ENCODE results near the gene PBX3.
A peak's percentile ranks its signal among the peaks of the same experiment; 100 is the strongest.

Gene PBX3

DNA sequence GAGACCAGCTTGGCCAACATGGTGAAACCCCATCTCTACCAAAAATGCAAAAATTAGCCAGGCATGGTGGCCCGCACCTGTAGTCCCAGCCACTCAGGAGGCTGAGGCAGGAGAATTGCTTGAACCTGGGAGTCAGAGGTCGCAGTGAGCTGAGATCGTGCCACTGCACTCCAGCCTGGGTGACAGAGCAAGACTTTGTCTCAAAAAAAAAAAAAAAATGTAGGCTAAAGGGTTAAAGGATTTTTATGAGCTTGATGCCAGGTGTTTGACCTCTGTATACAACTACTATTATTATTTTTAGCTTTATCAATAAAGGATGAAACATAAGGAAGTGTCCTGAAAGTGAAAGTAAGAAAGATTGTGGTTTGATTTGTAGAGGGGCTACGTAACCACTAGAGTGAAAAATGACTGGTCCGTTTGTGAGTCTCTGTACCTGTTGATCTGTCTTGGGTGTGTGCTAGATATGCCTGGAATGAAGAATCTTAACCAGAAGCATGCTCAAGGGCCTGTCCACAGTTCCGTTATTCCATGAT, 76.8 kb downstream of the PBX3 start:
- peak in 1 of 4 experiments; percentile 12 for DNase-seq

DNA sequence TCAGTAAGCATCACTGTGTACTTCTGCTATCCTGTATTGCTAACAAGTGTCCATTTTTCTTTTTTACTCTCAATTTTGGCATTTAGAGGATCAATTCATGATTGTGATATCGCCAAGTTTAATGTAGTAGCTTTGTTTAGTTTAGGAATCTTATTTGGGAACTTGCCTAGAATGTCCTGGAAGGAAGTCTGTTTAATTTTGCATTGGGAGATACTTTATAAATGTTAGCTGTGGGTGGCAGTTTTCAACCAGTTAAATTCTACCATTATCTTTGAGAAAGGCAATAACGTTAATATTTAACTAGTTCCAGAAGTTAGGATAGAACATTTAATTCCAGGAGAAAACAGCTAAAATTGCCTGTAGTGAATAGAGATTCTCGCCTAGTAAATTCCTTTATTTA, 78.6 kb downstream of the PBX3 start:
- no peak for DNase-seq

DNA sequence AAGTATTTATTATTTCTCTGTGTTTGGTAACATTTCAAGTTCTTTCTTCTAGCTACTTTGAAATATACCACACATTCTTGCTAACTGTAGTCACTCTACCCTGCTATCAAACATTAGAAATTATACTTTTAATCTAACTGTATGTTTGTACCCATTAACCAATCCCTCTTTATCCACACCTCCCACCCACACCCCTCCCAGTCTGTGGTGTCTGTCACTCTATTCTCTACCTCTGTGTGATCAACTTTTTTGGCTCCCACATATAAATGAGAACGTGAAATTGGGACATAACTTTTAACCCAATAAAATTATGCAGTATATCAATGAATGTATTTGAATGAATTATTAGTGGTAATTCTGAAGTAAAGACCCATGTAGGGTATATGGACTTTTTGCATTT, 79.7 kb downstream of the PBX3 start:
- DNase-seq: no peak

DNA sequence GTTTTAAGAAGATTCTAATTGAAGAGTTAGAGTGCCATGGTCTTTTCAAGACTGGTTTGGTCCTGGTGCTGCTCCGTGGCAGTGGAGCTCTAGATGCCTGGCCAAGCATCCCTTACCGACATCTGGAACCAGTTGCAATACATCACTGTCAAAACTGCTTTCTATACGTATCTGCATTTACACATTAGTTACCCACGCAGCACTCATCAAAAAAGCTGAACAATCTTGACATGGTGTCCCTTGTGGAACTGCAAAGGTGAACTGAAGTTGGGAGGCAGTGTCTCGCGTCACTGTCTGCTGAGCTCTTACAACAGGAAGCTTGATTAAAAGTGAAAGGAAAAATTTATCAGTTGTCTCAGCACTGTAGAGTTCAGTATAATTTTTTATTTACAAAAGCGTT, 82.6 kb downstream of the PBX3 start:
- peak; percentile 57 to 71 (median 66) for DNase-seq

DNA sequence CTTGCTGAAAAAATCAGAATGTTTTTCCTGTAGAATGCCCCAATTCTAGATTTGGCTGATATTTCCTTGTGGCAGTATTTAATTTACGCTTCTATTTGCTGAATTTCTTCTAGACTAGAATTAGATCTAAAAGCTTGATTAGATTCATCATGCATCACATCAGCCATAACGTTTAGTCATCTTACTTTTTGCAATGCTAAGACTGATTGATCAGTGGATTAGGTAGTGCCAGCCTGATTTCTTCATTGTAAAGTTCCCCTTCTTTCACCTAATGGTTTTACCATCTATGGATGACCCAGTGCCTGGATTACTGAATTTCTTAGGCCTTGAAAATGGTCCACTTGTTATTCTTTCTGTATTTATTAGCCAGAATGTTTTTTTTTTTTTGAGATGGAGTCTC, 83.9 kb downstream of the PBX3 start:
- DNase-seq: no peak

DNA sequence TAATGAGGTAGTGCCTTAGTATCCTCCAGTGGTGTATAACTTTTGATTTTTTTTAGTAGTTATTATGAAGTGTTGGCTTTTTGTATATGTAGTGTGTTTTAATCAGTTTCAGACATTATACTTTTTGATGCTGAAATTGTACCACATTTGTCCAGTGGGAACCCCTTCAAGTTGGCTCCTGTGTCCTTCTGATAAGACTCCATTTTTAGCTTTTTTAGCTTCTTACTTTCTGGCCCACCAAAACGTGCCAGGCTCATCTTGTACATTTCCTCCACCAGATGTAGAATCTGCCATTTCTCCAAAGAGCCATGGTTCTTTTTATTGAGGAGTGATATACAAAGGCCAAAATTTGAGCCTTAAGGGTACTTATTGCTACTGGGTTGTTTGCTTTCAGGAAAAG, 84.4 kb downstream of the PBX3 start:
- DNase-seq: no peak

DNA sequence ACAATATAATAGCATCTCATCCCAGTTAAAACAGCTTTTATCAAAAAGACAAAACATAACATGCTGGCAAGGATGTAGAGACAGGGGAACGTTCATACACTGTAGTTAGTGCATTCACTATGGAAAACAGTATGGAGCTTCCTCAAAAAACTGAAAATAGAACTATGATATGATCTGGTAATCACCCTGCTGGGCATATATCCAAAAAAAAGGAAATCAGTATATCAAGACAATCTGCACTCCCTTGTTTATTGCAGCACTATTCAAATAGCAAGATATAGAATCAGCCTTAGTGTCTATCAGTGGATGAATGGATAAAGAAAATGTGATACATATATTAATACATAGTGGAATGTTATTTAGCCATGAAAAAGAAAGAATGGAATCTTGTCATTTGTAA, 88.5 kb downstream of the PBX3 start:
- peak in 2 of 4 experiments; percentile 29 to 41 for DNase-seq

DNA sequence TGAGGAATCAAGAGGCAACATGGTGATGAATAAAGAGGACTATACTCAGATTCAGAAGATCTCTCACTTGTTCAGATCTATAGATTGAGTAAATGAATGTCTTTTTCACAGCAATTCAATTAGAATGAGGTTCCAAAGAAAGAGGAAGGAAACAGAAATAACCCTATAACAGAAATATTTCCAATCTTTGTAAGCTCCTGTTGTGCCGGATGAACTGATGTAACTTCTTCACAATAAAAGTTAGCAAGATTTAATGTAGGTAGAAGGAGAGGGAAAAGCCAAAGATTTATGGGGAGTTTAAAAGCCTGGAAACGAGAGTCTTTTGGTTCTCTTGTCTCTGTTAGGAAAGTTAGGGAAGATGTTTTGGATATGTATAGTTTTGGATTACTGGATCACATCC, 92.1 kb downstream of the PBX3 start:
- peak in 2 of 4 experiments; percentile 40 to 46 for DNase-seq

DNA sequence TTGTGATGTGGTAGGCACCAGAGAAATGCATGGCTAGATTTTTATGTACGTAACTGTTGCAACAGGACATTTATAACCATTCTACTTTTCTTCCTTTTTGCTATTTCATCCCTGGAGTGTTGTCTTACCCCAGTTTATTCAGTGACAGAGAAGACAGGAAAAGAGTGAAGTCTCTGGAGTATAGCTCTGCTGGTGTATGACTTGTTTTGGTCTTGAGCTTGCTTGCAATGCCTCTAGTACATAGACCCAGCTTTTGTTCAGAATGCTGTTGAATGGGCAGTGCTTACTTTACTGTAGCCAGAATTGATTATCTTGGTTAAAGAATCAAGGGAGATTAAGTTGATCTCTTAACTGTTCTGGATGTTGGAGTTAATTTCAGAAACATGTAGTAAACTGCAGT, 94.3 kb downstream of the PBX3 start:
- no peak for DNase-seq

DNA sequence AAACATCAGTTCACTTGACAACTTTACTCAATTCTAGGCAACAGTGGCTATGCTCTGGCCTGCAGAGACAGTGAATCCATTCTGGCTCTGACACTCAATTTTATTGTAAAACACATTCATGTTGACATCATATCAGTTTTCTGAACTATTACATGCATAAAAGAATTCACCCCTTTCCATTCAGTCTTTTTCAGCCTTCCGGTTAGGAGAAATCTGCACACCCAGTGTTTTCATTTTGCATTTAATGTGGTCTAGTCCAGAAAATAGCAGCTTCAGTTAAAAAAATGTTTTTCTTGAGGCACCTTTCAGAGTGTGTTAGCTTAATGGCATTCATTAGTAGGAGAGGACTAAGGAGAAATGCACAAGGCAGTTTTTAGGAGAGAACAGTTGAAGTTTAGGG, 95.1 kb downstream of the PBX3 start:
- DNase-seq: no peak

DNA sequence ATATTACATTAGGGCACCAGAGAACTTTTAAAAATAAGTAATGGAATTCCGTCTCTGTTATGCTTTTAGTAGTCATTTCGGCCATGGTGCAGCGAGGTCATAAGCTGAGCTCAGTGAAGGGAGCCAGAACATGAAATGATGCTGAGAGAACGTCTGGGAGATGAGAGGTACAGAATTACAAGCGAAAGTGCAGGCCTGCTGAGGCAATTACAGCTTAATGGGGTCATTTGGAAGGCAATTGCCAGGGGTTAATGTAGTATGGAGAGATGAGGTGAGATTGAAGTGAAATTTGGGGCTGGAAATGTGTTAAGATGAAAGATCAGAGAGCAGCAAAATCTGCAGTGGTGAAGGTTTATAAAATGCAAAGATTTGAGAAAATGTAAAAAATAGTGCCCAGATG, 96.5 kb downstream of the PBX3 start:
- DNase-seq: no peak

DNA sequence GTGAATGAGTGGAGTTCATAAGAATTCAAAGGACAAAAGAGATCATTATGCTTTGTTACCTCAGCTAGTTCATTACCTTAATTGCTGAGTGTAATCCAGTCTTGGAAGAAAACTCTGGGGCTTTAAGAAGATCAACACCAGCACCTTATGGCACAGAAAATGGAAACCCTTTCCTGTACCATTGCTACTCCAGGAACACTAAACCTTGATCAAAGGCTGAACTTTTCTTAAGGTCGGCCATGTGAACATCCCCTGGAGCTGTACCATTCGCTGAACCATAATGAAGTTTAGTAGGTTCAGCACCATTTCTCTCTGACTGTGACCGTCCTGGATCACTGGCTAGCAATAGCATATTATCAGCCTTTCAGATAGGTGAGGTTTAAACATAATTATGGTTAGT, 97.4 kb downstream of the PBX3 start:
- no peak for DNase-seq

DNA sequence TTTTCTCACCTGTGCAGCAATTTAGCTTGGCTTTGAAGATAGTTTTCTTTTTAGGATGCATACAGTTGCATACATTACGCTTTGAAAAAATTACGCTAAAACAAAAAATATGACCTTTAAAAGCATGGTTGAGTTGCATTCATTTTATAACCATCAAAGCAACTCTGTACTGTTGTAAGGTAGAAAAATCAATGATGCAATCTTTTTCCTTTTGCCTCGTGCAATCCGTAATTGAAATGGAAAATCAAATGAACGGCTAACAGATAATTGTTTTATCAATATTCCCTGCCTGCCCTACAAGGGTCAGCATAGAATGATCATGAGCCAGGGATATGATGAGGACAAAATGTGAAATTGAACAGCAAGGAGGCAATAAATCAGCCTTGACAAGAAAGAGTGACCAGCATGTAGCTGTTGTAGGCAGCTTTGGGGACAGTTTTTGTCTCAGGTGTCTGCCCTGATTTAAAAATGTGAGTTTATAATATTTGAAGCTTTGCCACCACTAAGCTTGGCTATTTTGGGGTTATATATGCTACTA, 98.2 kb downstream of the PBX3 start:
- DNase-seq: no peak

DNA sequence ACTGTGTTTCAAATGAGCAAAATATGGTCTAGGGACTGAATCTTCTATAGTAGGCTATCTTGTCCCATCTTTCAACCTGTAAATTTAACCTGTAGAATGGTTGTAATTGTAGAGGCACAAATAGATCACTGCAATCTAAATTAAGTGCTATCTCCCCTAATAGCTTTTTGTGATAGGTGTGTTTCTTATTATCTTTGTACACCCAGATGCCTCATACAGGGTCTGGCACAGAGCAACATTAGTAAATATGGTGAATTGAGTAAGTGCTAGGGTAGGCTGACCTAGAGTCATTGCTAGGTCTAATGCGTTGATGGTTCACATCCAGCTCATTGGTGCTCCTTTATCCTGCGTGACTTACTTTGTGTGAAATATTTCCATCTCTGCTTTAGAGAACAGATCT, 100.6 kb downstream of the PBX3 start:
- DNase-seq: no peak

DNA sequence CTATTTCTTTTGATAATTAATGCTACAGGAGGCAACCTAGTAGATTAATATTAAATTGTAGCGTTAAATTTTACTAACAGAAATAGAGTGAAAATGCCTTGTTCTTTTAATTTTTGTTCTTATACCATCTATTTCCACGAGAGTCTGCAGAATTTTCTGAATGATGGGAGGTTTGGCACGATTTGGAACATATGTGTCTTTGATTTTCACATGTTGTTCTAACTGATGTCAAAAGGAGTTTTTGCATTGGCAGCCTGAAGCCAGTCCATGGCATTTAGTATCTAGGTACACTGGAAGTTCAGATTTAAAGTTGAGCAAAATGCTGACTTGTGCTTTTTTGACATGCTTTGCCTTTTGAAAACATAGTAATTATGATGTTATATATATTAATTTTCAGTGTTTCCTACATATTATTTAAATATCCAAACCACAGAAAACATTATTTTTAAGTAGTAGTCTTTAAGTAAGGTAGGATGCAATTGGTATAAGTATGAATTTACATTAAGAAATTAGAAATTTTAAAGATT, 103.0 kb downstream of the PBX3 start:
- DNase-seq: no peak

DNA sequence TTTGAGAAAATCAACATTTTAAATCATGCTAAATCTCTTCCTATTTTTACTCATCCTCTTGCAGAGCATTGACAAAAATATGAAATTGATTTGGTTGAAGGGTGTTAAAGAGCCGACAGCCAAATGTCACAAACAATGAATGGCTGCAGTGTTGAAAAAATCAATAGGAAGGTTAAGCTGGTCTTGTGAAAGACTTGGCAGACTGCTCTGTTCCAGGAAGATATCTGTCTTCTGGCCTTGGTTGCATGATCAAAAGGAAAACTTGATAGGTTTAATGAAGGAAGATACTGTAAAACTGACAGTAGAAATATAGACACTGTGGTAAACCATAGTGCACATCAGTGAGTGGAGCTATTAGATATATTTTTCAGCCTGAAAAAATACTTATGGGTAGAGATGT, 103.6 kb downstream of the PBX3 start:
- no peak for DNase-seq

DNA sequence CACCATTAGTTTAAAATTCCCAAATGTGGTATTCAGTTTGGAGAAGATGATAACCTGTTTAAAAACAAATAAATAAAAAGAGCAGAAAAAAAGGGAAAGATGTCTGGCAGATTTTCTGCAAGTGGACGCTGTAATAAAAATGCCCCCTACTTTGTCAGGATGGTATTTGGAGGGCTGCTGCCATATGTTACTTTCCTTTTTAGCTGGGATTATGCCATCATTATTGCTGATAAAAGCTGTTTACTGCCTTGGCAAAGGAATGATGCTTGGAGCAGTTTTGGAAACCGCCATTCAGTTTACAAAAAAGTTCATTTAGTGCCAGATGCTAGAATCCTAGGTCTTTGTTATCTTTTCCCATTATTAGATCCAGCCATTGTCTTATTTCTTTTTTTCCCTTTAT, 104.8 kb downstream of the PBX3 start:
- DNase-seq: no peak

DNA sequence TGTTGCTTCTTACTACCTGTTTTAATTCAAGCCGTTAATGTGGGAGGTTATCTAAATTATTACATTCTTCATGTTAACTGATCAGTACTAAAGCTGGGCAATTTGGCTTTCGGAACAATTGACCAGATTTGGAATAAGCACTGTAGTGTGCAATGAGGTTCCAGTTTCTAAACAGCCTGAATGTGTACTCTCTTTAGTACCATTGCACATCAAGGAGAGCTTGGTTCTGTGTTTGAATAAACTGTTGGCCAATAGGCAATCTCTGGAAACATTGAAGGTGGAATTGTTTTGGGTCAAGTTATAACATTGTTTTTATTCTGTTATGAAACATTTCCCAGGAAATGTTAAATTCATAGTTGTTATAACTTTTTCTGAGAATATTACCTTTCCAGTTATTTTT, 105.2 kb downstream of the PBX3 start:
- no peak for DNase-seq

DNA sequence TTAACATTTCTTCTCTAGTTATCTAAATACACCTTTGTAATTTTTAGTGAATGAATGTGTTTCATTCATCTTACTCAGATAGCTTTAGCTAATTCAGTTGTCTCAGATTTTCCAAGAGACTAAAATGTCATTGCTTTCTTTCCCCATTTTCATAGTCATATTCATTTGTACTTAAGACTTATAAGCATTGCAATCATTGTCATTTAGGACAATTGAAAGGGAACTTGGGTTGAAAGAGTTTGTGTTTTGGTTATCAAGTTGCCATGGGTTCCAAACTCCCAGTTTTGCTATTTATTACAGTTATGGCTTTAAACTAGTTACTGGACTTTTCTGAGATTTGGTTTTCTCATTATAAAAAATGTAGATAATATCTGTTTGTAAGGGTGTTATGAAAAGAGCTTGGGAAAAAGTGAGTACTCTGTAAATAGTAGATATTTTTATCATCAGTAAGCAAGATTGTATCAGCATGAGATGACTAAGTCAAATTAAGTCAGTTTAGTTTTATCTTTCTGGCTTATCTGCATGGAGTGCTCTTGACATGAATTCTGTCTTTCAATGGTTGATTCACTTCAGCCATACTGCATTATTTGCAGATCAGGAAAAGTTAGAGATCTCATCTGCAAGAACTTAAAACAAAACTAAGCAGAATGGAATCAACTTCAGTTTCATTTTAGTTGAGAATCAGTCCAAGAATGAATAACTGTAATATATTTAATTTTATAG, 107.5 kb downstream of the PBX3 start:
- DNase-seq: peak in 1 of 4 experiments; percentile 18

DNA sequence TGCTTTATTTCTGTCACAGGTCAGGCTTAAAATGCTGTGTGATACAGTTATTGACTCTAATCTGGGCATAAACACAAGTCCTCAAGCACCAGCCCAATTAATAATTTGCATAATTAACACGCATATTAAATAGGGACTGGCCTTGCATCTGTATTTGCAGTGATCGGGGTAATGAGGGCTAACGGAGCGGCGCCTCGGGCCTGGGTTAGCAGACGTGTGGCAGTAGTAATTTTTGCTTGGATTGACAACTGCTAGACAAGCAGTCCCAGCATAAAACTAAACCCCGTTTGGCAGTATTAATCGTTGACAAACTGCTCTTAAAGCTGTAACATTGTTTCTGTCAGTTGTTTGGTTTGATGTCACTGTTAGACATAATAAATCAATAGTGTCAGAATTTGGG, 109.2 kb downstream of the PBX3 start:
- DNase-seq: no peak

DNA sequence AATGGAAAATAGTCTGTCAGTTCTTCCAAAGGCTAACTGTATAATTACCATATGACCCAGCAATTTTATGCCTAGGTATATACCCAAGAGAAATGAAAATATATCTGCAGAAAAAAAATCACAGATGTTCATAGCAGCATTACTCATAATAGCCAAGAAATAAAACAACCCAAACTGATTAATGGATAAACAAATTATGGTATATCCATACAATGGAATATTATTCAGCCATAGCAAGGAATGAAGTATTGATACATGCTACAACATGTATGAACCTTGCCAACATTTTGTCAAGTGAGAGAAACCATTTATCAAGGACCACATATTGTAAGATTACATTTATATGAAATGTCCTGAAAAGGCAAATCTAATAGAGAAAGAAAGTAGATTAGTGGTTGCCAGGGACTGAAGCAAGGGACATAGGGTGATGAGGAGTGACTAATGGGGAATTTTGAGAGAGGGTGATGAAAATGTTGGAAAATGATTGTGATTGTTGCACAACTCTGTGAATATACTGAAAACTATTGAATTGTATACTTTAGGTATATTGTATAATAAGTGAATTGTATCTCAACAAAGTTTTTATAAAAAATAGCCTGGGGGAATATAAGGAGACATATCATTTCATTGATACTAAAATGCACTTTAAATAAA, 114.4 kb downstream of the PBX3 start:
- DNase-seq: peak in 3 of 4 experiments; percentile 6 to 33 (median 27)

DNA sequence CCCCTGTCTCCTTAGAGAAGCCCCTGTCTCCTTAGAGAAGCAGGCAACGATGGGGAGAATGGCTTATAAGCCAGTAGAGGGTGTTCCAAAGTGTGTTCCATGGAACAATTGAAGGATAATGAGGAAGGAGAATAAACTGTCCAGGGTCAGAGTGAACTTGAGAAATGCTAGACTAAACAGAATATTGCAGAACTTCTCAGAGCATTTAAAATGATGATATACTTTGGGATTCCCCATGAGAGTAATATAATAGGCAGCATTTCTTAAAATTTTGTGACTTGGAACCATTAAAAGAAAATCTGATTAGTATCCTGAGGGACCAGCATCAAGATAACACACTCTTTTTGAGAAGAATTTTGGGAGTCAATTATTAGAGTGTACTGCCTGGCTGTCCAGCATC, 116.8 kb downstream of the PBX3 start:
- peak in 2 of 4 experiments; percentile 30 to 40 for DNase-seq

DNA sequence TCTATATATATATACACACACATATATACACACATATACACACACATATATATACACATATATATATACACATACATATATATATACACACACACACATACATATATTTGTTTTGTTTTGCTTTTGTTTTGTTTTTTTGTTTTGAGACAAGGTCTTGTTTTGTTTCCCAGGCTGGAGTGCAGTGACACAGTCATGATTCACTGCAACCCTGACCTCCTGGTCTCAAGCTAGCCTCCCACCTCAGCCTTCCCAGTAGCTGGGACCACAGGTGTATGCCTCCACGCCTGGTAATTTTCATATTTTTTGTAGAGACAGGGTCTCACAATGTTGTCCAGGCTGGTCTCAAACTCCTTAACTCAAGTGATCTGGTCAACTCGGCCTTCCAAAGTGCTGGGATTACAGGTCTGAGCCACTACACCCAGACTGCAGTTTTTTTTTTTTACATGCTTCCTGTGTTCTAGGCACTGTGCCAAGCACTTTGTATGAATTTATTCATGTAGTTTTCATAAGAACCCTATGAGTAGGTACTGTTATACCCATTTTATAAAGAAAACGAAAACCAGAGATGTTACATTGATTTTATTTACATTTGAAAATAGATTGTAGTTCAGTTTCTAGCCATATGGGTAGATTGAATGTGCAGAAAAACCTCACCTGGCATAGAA, 120.7 kb downstream of the PBX3 start:
- no peak for DNase-seq

Data from suppressor macrophage (primary cell).